ENCODE results near the gene ALOX12. TPM values are rescaled to one million over a fixed set of nuclear protein-coding genes. Genes with fewer than 3 reads are reported as not detected.

The ALOX12 gene
- total RNA-seq, 4 donors from 2014 or later: not detected

GRCh38 chr17:7029659-7030058 is 33.8 kb downstream of the ALOX12 start:
- Histone ChIP-seq H3K4me1 (peaks cover 0 to 11% (median under 1%) of the 10 kb centered on the region in 4 donors), H3K27me3 (no peaks in the 10 kb centered on the region), H3K9me3 (no peaks in the 10 kb centered on the region), H3K36me3 (no peaks in the 10 kb centered on the region), H3K27ac (peak overlapping the region in 3 of 4 donors; percentile 39 to 60 (median 43)), H3K4me3 (no peak overlapping the region)
- TF ChIP-seq POLR2A (IDR thresholded peaks at IDR 0.05): no peak
- TF ChIP-seq, protein P1, sequence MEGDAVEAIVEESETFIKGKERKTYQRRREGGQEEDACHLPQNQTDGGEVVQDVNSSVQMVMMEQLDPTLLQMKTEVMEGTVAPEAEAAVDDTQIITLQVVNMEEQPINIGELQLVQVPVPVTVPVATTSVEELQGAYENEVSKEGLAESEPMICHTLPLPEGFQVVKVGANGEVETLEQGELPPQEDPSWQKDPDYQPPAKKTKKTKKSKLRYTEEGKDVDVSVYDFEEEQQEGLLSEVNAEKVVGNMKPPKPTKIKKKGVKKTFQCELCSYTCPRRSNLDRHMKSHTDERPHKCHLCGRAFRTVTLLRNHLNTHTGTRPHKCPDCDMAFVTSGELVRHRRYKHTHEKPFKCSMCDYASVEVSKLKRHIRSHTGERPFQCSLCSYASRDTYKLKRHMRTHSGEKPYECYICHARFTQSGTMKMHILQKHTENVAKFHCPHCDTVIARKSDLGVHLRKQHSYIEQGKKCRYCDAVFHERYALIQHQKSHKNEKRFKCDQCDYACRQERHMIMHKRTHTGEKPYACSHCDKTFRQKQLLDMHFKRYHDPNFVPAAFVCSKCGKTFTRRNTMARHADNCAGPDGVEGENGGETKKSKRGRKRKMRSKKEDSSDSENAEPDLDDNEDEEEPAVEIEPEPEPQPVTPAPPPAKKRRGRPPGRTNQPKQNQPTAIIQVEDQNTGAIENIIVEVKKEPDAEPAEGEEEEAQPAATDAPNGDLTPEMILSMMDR (IDR thresholded peaks at IDR 0.05): no peak
- peak in 2 of 3 donors; percentile 67 to 81 for DNase-seq

- no peaks in the 10 kb centered on the region for H3K9me3 ChIP-seq
- H3K27me3 ChIP-seq: no peaks in the 10 kb centered on the region
- peak overlapping the region; percentile 55 to 77 (median 74) for H3K4me3 ChIP-seq
- H3K27ac ChIP-seq: peak overlapping the region; percentile 85 to 93 (median 86)
- peaks cover 4 to 17% (median 11%) of the 10 kb centered on the region in 4 donors for H3K4me1 ChIP-seq
- DNase-seq: peak in 2 of 3 donors; percentile 51 to 74
- TF ChIP-seq POLR2A (IDR thresholded peaks at IDR 0.05): no peak
- TF ChIP-seq, protein P1 (IDR thresholded peaks at IDR 0.05): no peak
- H3K36me3 ChIP-seq: no peaks in the 10 kb centered on the region
These were observed 39.2 kb downstream of the ALOX12 start for GRCh38 chr17:7034955-7035590.

GRCh38 chr17:7035591-7036368 is 39.9 kb downstream of the ALOX12 start, which contains the start of gene SLC16A13:
SLC16A13 (plus strand) TSS chr17:7036015; CDS start chr17:7036383, 368 bp downstream.
- Histone ChIP-seq H3K4me3 (peak within 1 kb of the TSS; percentile 55 to 77 (median 74)), H3K9me3 (no peaks in the 10 kb centered on the region), H3K36me3 (no peaks in the 10 kb centered on the region), H3K4me1 (peaks cover 4 to 17% (median 10%) of the 10 kb centered on the region in 4 donors), H3K27ac (peak within 1 kb of the TSS; percentile 85 to 93 (median 86)), H3K27me3 (no peaks in the 10 kb centered on the region)
- DNase-seq: peak; percentile 99 to 100 (median 99)
- TF ChIP-seq, protein P1 (IDR thresholded peaks at IDR 0.05): peak in 1 of 6 experiments; percentile 4
- peak; percentile 86 to 90 for TF ChIP-seq POLR2A (IDR thresholded peaks at IDR 0.05)

GRCh38 chr17:7038025-7038862 is 42.4 kb downstream of the ALOX12 start:
- peak in 2 of 3 donors; percentile 57 to 59 for DNase-seq
- H3K27me3 ChIP-seq: peaks cover 0 to 6% of the 10 kb centered on the region in 2 donors
- H3K9me3 ChIP-seq: no peaks in the 10 kb centered on the region
- peak overlapping the region in 1 of 4 donors; percentile 64 for H3K27ac ChIP-seq
- peaks cover 7 to 33% (median 24%) of the 10 kb centered on the region in 4 donors for H3K4me1 ChIP-seq
- TF ChIP-seq, protein P1 (IDR thresholded peaks at IDR 0.05): no peak
- TF ChIP-seq POLR2A (IDR thresholded peaks at IDR 0.05): no peak
- peak overlapping the region in 1 of 4 donors; percentile 22 for H3K4me3 ChIP-seq
- H3K36me3 ChIP-seq: no peaks in the 10 kb centered on the region

DNA sequence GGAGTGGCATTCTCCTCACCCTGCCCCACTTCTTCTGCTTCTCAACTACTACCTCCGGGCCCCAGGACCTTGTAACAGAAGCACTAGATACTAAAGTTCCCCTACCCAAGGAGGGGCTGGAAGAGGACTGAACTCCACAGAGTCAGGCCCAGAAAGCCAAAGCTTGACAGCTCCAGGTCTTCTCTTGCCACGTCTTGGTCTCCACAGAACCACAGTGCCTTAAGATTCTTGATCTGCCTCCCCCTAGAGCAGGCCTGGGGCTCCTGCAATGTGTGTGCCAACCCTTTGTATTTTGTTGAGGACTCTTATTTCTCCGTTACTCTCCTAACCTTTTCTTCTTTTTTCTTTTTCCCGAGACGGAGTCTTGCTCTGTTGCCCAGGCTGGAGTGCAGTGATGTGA is 44.0 kb downstream of the ALOX12 start:
- H3K4me3 ChIP-seq: no peak overlapping the region
- peaks cover 7 to 43% (median 28%) of the 10 kb centered on the region in 4 donors for H3K4me1 ChIP-seq
- DNase-seq: no peak
- TF ChIP-seq POLR2A (IDR thresholded peaks at IDR 0.05): no peak
- TF ChIP-seq, protein P1 (IDR thresholded peaks at IDR 0.05): no peak
- no peaks in the 10 kb centered on the region for H3K9me3 ChIP-seq
- no peak overlapping the region for H3K27ac ChIP-seq
- peaks cover 0 to 6% of the 10 kb centered on the region in 2 donors for H3K27me3 ChIP-seq
- no peaks in the 10 kb centered on the region for H3K36me3 ChIP-seq
